ENCODE measurements around the gene AGGF1.
"Not testable (repeated sequence)": the region's sequence is repeated elsewhere in the genome, so short reads cannot be mapped to it uniquely, and the experiment has no call there.

The AGGF1 gene

DNA sequence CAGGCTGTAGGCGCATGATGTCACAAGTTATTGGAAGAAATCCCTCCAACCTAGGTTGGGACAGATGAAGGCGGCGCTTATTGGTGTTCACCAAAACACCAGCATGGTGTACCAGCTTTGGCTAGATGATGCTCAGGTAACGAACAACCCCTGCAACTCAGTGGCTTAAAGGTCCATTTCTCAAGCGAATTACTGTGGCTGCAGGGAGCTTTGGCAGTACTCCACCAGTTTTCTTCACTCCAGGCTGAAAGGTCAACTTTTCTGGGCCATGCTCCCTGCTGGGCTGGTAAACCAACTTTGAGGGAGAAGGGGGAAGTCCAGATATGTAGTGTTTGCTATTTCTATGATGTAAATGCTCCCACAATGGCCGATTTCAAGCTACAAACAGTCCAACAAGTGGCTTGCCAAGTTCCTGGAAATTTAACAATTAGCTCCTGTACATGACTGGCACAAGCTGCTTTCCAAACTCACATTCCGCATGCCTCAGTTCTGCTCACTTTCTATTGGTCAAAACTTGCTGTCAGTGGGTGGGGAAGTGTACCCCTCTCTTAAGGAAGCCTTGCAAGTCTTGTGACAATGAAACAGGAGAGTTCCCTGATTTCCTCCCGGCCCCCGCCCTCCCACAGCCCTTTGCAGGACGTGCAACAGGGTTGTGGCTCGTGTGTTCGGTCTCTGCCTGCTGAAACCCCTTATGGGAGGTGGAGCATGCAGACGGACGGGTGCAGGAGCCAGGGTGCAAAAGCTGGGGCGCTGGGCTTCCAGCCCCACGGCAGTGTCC lies 57.5 kb downstream of the AGGF1 start:
- DNase-seq = no peak

DNA sequence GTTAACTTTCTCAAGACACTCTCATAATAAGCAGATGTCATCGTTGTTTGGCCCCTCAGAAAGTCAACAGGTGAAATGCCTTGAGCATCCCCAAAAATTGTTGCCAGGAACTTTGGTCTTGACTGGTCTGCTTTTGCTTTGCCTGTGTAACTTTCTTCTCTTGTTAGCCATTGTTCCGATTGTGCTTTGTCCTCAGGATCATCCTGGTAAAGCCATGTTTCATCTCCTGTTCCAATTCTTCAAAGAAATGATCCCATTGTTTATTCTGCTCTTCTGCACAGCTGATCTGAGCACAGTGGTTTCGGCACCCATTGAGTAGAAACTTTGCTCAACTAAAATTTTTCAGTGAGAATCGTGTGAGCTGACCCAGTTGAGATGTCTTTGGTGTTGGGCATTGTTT lies 65.0 kb downstream of the AGGF1 start:
- DNase-seq = no peak

DNA sequence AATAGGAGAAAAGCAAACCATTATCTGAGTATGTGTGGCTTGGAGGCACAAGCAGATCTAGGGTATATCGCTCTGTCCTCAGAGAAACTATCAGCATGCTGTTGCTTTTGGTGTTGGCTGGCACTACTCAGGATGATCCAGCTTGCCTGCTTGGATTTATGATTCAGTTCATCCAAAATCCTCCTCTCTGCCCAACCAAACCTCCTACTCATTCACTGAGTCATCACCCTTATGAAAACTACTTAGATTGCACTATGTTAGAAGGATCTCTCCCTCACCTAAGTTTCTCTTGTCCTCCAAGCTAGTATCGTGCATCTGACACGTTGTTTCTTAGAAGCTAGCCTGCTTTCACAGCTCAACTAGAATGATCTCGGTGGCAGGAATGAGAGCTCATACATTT lies 71.1 kb downstream of the AGGF1 start:
- no peak for DNase-seq

DNA sequence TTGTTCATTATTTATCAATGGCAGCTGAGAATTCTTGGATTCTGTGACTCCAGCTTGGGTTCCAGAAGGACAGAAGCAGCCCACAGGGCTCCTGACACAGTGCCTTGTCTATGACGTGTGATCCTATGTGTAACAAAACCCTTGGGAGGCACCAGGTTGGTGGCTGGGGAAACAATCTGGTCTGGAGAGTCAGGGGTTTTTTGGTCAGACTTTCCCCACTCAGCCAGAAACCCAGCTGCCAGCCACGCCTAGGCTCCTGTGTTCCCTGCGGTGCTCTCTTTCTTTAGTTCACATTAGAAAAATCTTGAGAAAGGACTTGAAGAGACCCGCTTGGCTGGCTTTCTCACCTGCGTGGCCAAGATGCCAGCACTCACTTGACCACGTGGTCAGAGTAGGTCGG lies 72.3 kb downstream of the AGGF1 start:
- no peak for DNase-seq

DNA sequence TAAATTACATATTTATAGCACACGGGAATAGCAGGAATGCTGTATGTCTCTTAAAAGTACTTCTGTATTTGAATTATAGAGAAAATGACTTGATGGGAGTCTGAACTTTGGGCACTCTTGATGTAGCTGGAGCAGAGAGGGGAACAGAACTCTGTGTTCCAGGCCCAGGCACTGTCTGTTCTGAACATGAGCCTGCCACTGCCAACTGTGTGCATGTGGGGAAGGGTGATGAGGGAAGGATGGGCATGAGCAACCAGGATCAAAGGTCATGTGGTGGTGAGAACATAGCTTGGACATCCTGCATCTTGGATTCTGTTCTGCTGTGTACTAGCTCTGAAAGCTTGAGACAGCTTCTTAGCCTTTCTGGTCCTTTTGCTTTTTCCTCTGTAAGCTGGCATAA lies 73.3 kb downstream of the AGGF1 start:
- no peak for DNase-seq

DNA sequence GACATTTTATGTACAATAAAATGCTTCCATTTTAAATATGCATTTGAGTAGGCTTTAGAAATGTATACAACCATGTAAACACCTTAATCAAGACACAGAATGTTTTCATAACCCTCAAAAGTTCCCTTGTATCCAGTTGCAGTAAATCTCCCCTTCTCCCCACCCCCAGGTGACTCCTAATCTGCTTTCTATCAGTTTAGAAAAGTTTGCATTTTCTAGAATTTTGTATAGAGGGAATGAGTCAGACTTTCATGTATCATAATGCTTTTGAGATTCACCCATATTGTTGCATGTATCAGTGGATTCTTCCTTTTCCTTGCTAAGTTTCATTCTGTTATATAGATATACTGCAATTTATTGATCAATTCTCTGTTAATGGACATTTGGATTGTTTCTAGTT lies 74.6 kb downstream of the AGGF1 start:
- DNase-seq = no peak

DNA sequence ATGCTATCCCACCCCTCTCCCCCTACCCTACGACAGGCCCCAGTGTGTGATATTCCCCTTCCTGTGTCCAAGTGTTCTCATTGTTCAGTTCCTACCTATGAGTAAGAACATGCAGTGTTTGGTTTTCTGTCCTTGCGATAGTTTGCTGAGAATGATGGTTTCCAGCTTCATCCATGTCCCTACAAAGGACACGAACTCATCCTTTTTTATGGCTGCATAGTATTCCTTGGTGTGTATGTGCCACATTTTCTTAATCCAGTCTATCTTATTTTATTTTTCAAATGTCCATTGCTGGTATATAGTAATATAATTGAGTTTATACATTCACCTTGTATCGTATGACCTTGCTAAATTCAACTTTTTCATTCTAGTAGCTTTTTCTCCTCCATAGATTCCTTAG lies 76.8 kb downstream of the AGGF1 start:
- DNase-seq = not testable (repeated sequence)

Measured in NCI-H2081 (cell line).